GM15510 (cell line): ENCODE results near the gene LEKR1.

Source experiments
- POLR2A ChIP-seq: IDR thresholded peaks from 3 replicates; pipeline ENCODE4 v1.6.1; 2011; ENCODE audit warnings: borderline replicate concordance; ENCODE audit not compliant: insufficient read length; ENCODE audit errors: extremely low read depth

LEKR1 gene

DNA sequence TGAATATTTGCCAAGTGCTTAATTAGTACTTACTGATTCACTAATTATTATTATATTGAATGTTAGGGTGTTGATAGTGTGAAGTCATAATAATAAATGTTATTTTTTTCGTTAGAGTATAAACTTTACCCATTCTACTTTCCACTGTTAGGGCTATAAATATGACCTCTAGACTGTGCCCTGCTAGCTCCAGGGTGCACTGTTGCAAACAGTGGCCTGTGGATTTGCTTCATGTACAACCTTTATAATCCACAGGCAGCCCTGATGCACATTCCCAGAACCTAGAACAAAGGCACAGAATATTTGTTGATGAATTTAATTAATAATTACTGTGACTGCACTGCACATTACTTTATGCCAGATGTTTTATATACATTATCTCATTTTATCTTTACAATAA, 28.8 kb upstream of the LEKR1 start:
- no peak for TF ChIP-seq POLR2A

DNA sequence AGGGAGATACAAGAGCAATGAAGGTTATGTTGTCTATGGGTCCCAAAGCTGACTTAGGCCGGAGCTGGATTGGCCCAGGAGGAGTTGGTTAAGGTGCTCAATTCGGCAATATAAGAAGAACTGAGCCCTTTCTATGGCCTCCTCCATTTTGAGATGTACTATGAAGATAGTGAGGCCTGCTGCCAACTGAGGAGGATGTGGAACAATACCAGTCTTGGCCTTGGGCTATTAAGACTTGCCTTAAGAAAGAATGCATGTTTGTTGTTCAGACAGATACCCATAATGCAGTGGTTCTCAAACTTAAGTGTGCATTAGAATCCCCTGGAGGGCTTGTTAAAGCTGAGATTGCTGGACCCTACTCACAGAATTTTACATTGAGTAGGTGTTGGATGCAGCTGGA, 24.4 kb upstream of the LEKR1 start:
- TF ChIP-seq POLR2A, result no peak

DNA sequence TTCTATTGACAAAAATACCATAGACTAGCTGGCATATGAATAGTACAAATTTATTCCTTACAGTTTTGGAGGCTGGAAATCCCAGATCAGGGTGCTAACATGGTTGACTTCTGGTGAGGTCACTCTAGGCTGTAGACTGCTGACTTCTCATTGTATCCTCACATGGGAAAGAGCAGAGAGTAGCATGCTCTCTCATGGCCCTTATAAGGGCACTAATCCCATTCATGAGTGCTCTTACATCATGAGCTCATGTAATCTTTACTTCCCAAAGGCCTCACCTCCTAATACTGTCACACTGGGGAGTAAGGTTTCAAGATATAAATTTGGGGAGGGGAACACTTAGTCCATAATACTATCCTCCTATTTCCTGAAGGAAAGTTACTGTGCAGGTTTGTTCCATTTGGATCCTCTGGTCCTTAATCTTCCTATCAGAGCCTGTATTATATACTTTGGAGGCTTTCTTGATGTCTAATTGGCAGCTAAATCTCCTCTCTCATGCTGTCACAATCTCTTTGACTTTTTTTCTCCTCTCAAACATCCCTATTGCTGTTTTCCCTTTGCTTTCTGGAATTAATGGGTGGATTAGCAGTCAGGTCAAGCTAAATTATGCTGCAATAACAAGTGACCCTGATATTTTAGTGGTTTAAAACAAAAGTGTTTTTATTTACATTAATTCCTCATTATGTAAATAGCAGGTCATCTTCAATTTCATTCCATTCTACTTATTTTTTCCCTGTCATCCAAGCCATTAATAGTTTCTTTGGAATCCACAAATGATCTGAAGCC, 23.1 kb upstream of the LEKR1 start:
- no peak for TF ChIP-seq POLR2A

DNA sequence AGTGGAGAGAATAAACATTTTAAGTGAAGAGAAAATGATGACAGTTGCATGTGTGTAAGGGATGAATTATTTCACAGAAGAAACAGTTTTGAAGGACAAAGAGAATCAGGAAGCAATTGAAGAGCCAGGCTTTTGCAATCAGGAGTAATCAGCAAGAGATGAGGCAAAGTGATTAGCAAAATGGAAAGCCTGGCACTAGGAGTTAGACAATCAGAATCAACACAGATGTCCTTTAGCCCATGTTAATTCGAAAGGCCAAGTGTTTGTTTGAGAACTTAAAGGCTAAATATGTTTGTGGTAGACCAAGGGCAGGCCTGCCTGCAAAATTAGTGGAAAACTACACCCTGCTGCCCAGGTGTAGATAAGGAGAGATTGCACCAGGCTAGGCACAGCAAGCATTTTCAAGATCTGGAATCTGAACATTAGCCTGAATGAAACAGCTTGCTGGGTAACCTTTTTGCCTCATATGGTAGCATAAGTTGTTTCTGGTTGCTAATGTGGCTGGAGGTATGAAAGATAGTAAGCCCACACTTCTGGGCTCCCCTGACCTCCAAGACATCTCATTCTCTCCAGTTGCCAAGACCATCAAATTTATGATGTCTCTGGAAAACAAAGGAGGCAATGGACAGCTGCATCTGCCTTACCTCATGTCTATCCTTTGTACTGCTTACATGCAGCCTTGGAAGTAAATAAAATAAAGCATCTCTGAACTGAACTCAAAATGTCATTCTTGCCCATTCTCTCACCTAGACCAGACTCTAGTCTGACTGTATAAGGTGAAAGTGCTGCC, 22.0 kb upstream of the LEKR1 start:
- no peak for TF ChIP-seq POLR2A

DNA sequence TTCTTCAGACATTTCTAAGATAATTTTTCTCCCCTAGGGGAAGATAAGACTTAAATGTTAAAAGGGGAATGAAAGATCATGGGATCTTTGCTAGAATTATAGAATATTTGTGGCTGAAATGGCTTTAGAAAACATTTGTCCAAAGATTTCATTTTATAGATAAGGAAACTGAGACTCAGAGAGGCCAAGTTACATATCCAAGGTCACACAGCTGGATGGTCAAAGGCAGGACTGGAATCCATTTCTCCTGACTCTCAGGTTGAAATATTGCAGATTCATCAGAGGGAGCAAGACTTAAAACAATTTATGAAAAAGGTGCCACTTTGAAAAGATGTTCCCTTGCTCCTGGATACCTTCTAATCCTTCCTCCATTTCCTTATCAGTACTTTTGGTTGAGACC, 19.5 kb upstream of the LEKR1 start:
- TF ChIP-seq POLR2A, result no peak

DNA sequence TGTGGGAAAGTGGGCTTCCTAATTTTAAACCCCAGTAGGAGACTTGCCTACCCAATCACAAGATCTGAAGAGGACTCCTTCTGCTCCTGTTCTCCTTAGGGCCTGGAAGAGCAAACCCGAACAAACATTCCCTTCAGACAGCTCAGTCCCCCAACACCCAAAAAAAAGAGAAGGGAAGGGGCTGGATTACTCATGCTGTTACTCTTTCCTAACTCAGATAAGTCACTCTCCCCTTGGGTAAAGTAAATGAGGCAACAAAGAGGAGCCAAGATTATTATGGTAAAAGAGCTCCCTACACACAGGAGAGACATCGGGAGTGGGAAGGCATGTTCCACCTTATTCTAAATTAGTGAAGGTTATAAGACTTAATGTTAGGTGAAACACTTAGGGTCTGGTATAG, 18.1 kb upstream of the LEKR1 start:
- no peak for TF ChIP-seq POLR2A

DNA sequence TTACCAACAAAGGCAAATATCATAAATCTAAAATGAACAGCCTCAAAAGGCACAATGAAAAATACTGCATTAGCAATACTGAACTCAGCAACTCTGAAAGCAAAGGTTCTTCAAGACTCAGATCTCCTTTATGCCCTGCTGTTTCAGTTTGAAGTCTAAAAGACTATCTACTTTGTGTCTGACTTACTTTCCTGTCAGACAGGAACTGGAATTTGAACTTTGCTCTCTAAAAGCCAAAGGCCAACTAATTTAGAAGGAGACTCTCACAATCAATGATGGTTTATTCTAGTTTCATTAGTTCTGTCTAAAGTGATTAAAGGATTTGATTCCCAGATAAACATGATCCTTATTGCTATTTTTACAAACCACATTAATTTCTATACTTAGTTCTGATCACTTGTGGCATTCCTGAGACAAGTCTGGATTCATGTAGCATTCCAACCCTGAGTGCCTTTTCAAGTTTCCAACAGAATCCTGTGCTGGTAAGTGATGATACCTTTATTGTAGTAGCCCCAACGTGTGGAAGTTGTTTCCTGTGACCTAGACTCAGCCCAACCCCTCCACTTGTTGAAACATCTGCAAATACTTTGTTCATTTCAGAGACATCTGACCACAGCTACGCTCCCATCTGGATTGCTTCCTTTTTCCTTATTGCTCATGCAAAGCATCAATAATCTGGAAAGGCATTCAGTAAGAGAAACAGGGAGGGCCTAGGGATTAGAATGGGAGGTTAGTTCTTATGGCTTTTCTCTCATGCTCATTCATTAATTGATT, 14.9 kb upstream of the LEKR1 start:
- TF ChIP-seq POLR2A, result no peak

DNA sequence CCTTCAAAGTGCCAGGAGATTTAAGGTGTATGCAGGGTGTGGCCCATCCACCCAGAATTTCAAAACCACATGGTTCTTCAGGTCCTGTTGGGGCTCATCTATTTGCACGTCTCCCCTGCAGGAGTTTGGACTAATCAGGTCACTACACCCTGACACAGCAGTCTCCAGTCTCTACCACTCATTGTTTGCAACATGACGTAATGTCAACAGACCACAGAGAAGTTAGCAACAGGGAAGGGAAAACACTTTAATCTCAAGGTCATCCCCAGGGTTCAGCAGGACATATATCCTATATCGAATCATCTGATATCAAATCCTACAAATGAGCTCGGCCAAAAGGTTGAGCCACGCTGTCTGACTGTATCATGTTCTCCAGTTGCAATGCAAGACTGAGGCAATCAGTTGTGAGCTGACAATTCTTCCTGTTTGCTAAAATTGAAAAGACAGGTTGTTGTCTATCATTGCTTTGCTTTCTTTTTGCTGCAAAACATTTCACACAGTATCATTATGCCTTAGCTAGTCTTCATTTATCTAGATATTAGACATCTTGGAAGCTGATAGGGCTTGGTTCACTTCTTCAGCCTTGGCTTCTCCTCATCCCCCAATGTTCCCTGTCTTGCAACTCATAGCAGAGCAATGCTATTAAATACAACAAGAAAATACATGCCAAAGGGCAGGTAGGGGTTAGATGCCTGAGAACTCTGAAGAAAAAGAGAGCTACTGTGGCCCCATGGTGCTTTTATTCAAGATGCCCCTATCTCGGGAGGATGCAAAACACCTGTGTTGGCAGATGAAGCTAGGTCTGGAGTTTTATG, 13.4 kb upstream of the LEKR1 start:
- TF ChIP-seq POLR2A, result no peak

DNA sequence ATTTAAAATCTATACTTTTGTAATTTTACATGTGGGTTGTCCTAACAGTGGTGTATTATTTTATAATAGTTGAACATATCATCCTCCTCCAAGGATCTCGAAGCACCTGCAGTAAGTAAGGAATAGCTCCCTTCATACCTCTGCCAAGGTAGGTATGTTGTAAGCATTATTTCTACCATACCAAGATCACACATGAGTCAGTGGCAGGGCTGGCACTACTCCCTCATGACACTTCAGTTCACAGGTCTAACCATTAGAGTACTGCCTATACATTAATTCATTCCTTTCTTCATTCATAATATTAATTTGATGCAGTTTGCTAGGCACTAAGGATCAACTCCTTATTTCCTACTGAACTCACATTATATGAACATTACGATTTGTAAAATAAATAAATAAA, 11.9 kb upstream of the LEKR1 start:
- no peak for TF ChIP-seq POLR2A

DNA sequence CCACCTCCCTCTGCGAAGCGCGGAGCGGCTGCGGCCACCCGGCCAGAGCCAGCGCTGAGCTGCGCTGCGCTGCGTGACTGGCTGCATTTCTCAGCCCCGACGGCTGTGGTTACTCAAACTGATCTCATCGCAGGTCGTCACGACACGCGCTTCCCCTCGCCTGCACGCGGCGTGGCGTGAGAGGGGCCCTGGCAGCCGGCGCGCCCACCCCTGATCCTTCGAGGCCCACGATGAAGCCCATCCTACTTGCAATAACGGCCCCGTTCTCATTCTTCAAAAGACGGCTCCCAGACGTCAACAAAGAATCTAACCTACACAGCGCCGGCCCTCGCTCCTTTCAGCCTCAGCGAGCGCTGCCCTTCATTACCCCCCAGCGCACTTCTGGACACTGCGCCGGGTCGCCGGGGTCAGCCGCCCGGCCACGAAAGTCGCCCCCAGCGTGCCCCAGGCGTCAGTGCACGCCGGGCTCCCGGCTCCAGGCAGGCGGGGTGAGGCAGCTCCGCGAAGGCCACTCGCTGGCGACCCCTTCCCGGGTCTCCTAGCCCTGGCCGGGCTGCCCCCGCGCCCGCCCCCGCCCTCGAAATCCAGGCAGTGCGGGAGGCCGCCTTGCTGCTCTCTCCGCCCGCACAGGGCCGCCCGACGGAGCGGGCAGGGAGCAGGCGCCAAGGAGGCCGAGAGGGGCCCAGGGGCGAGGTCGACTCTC, 9.9 kb upstream of the LEKR1 start:
- TF ChIP-seq POLR2A, result no peak

DNA sequence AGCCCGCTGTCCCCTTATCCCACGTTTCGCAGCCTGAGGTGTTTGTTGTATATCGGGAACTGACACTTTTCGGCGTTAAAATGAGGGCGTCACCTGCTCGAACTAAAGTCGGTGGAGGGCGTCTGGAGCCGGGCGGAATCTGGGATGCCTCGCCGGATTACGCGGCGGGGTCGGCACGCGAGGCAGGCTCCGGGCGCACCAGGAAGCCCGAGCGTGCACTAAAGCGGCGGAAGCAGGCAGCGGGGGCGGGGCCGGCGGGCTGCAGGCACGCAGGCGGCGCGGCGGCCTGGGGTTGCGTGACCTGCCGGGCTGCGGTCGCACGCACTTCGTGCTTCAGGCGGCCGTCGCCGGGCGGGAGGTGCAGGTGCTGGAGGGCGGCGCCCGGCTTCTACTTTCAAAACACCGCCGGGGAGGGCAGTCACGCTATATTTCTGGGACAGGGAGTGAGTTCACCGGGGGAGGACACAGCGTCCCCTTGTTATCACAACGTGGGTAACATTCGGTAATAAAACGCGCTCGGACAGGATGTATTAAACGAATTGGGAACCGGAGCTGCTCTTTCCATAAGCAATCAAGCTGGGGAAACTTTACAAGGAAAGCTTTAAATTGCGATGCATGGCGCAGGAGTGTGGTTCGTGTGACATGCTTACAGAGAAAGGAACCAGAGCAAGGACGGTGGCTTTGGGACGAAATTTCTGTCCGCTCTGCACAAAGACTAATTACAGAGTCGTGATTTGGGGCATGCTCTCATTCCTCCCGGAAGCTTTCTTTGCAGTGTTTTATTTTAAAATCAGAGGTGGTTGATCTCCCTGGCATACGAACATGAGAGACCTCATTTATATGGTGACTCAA, 9.1 kb upstream of the LEKR1 start:
- TF ChIP-seq POLR2A, result peak; percentile 73

DNA sequence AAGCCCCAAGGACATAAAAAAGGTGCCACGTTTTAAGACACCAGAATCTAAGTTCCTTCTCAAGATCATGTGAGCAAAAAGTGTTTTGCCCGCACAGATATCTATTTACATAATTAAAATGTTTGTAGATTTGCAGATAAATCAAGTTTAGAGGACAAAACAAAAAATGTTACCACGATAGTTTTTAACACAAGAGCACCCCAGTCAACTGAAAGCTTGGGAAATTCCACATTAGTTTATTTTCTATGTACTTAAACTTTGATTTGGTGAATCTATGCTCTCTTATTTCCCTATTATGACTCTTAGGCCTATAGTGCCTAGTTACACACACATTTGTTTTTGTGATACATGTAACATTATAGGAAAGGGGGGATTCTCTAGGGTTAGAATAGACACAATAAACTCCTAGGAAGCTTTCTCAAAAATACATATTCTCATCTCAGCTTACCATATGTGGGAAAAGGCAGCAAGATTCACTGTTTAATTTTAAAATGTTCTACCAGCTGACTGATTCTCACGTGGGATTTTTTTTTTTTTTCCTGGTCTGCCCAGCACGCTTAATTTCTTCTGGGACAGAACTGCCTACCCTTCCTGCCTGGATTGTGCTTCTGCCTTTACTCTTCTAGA, 8.4 kb upstream of the LEKR1 start:
- TF ChIP-seq POLR2A, result no peak

DNA sequence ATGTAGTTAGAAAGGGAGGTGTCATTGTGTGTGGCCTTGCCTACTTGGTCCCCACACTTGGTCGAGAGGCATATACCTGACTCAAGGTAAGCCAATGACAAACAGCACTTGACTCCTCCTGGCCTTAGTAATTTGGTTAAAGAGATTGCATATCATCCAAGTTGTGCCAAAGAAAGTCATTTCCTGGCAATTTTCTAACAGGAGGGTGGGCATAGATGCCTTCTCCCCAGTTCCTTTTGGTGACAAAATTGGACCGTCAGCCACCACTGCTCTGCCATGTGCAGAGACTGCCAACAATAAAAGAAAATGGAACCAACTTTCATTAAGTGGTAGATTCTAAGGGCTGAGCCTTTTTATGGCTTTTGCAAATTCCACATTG, 7.9 kb upstream of the LEKR1 start:
- no peak for TF ChIP-seq POLR2A
